Ishikawa (cell line): ENCODE measurements around the gene EDN3.

Experiments
- CEBPB ChIP-seq: IDR thresholded peaks from 2 replicates; pipeline ENCODE4 v1.6.1; 2012
- CREB1 ChIP-seq: IDR thresholded peaks from 2 replicates; pipeline ENCODE4 v1.6.1; 2012; ENCODE audit warnings: low read depth
- EGR1 ChIP-seq: IDR thresholded peaks from 2 replicates; pipeline ENCODE4 v1.6.1; 2012
- EP300 ChIP-seq: IDR thresholded peaks from 2 replicates; pipeline ENCODE4 v1.6.1; 2012; ENCODE audit warnings: borderline replicate concordance
- FOXM1 ChIP-seq: IDR thresholded peaks from 2 replicates; pipeline ENCODE4 v1.6.1; 2012; ENCODE audit warnings: low read depth, borderline replicate concordance
- NFIC ChIP-seq: IDR thresholded peaks from 2 replicates; pipeline ENCODE4 v1.6.1; 2012
- RAD21 ChIP-seq: IDR thresholded peaks from 2 replicates; pipeline ENCODE4 v1.6.1; 2012; ENCODE audit warnings: low read depth
- TAF1 ChIP-seq: IDR thresholded peaks from 2 replicates; pipeline ENCODE4 v1.6.1; 2012; ENCODE audit warnings: low read depth, mild to moderate bottlenecking
- TCF12 ChIP-seq: IDR thresholded peaks from 2 replicates; pipeline ENCODE4 v1.6.1; 2012; ENCODE audit warnings: low read depth
- TEAD4 ChIP-seq: IDR thresholded peaks from 2 replicates; pipeline ENCODE4 v1.6.1; 2012
- YY1 ChIP-seq: IDR thresholded peaks from 2 replicates; pipeline ENCODE4 v1.6.1; 2012; ENCODE audit warnings: low read depth
- TF ChIP-seq, protein P1 (sequence below): IDR thresholded peaks from 2 replicates; pipeline ENCODE4 v1.6.1; 2012; ENCODE audit warnings: low read depth, mild to moderate bottlenecking
- TF ChIP-seq, protein P2 (sequence below): IDR thresholded peaks from 2 replicates; pipeline ENCODE4 v1.6.1; 2012
- TF ChIP-seq, protein P3 (sequence below): IDR thresholded peaks from 2 replicates; pipeline ENCODE4 v1.6.1; 2012

DNA sequence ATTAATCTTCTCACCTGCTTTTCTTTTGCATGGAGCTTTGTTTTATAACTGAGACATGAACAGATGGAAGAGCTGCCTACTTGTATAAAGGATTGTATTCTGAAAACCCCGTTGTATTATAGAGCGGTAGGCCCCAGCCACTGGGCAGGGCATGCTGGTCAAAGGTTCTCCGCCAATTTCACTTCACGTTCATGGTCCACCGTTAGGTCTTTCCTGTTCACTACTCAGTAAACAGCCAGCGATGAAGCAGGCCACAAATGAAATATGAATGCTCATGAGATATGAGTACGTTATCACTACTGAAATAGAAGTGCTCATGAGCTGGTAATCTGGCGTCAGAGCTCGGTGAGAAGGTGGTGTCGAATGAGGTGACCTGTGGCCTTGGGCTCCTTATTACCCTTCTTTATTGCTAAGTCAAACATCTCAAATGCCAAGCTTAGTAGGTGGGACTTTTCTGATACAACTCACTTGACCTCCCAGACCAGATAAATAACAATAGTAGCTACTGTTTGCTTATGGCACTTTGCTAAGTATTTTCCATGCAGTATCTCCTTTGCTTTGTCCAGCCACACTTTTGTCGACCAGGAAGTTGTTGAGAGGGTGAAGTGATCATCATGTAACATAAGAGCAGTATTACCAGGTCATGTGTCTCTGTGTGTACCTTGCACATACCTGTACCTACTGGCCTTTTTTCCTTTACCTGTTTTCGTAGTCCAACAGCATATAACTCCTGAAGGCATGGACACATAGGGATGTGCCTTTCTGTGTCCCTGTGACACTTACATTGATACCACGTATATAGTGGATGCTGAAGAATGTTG, 16.7 kb downstream of the EDN3 start:
- TF ChIP-seq TAF1 (no peak), FOXM1 (no peak), NFIC (no peak), EP300 (no peak), YY1 (no peak), EGR1 (no peak), TEAD4 (no peak), CREB1 (no peak), RAD21 (no peak), TCF12 (no peak), CEBPB (no peak)
- TF ChIP-seq, protein P1, sequence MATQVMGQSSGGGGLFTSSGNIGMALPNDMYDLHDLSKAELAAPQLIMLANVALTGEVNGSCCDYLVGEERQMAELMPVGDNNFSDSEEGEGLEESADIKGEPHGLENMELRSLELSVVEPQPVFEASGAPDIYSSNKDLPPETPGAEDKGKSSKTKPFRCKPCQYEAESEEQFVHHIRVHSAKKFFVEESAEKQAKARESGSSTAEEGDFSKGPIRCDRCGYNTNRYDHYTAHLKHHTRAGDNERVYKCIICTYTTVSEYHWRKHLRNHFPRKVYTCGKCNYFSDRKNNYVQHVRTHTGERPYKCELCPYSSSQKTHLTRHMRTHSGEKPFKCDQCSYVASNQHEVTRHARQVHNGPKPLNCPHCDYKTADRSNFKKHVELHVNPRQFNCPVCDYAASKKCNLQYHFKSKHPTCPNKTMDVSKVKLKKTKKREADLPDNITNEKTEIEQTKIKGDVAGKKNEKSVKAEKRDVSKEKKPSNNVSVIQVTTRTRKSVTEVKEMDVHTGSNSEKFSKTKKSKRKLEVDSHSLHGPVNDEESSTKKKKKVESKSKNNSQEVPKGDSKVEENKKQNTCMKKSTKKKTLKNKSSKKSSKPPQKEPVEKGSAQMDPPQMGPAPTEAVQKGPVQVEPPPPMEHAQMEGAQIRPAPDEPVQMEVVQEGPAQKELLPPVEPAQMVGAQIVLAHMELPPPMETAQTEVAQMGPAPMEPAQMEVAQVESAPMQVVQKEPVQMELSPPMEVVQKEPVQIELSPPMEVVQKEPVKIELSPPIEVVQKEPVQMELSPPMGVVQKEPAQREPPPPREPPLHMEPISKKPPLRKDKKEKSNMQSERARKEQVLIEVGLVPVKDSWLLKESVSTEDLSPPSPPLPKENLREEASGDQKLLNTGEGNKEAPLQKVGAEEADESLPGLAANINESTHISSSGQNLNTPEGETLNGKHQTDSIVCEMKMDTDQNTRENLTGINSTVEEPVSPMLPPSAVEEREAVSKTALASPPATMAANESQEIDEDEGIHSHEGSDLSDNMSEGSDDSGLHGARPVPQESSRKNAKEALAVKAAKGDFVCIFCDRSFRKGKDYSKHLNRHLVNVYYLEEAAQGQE = no peak
- TF ChIP-seq, protein P2, sequence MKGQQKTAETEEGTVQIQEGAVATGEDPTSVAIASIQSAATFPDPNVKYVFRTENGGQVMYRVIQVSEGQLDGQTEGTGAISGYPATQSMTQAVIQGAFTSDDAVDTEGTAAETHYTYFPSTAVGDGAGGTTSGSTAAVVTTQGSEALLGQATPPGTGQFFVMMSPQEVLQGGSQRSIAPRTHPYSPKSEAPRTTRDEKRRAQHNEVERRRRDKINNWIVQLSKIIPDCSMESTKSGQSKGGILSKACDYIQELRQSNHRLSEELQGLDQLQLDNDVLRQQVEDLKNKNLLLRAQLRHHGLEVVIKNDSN = no peak
- TF ChIP-seq, protein P3, sequence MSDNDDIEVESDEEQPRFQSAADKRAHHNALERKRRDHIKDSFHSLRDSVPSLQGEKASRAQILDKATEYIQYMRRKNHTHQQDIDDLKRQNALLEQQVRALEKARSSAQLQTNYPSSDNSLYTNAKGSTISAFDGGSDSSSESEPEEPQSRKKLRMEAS = no peak
